Activated CD8-positive, alpha-beta memory T cell treated with anti-CD3 and anti-CD28 coated beads, Interleukin-2, amount 50 U/mL, for 4 hours (primary cell): ENCODE results near the gene HMCN2.

Experiments
- DNase-seq: peaks from one replicate; pipeline ENCODE4 v3.0.0-alpha.2; 2020

HMCN2 gene

GRCh38 chr9:130294664-130295063 lies 29.1 kb downstream of the HMCN2 start:
- no peak for DNase-seq

DNA sequence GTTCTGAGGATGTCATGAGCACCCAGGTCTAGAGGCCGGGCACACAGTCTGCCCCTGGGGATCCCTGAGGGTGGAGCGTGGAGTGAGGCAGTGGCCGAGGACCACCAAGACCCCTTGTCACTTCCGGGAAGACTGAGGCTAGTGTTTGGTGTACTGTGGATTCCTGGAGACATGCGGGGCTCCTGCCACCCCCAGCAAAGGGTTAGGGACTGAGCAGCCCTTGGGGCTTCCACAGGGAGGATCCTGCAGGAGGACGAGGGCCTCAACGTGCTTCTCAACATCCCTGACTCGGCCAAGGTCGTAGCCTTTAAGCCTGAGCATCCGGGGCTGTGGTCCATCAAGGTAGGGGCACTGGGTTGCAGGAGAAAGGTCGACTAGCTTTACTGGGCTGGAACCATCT lies 29.9 kb downstream of the HMCN2 start:
- no peak for DNase-seq

- no peak for DNase-seq
These were observed 30.6 kb downstream of the HMCN2 start for GRCh38 chr9:130295945-130296782.

DNA sequence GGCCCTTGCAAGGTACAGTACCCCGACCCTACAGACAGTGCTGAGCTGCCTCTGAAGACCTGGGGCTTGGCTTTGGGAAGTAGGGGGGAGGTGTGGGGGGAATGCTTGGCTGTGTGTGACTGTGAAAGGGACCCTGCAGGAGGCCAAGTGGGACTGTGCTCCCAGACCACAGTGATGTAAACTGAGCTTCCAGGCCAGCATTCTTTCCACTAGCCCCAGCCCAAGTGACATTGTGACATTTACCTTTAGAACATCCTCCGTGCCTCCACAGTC lies 31.2 kb downstream of the HMCN2 start:
- no peak for DNase-seq

- no peak for DNase-seq
These were observed 31.8 kb downstream of the HMCN2 start for GRCh38 chr9:130297371-130297770.

- DNase-seq: no peak
These were observed 33.2 kb downstream of the HMCN2 start for GRCh38 chr9:130298662-130299279.

GRCh38 chr9:130299785-130300615 lies 34.4 kb downstream of the HMCN2 start:
- DNase-seq: no peak

GRCh38 chr9:130300739-130301138 lies 35.2 kb downstream of the HMCN2 start:
- no peak for DNase-seq

DNA sequence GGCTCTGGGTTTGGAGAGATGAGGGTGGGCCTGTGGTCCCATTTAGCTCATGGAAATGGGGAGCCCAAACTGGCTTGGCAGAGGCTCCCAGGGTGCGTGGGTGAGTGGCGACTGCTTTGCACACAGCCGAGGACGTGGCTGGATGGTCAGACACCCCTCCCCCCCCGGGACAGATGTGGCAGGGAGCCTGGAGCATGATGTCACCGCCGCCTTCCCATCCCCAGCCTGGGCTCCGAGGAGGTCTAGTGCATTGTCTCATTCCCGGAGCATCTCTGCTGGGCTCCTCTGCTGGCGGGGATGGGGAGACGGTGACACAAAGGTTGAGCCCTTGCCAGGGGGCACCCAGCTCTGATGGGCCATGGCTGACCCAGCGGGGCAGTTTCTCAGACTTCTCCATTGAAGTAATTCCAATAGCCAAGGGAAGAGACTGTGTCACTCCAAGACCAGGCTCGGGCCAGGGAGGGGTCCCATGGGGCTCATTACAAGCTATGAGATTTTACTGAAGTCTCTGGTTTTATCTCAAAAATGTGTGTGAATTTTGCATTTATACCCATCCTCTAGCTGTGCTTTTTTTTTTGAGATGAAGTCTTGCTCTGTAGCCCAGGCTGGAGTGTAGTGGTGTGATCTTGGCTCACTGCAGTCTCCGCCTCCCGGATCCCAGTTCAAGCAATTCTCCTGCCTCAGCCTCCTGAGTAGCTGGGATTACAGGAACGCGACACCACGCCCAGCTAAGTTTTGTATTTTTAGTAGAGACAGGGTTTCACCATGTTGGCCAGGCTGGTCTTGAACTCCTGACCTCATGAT lies 36.1 kb downstream of the HMCN2 start:
- DNase-seq: no peak

DNA sequence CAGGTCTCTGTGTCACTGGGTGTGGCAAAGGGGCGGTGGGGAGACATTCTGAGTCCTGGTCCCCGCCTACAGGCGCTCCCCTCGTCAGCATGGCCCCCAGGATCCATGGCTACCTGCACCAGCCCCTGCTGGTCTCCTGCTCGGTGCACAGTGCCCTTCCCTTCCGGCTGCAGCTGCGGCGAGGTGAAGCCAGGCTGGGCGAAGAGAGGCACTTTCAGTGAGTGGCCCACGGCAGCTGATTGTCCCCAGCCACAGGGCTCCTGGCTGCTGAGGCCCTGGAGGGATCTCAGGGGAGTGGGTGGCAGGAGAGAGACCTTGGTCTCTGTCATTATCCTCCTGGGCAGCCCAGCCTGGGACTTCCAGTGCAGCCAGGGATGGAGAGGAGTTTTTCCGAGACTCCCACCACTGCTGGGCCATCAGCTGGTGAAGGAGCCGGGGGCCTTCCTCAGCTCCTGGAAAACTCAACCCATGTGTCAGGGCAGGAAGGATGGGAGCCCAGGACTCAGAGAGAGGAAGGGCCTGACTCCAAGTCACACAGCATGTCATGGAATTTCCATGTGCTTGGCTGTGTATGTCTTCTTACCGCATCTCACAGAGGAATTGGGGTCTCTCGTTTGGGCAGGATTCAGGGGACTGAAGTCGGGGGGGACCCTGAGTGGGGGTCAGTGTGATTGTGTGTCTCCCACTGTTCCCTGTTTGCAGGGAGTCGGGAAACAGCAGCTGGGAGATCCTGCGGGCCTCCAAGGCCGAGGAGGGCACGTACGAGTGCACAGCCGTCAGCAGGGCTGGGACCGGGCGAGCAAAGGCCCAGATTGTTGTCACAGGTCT lies 37.4 kb downstream of the HMCN2 start:
- DNase-seq: no peak

DNA sequence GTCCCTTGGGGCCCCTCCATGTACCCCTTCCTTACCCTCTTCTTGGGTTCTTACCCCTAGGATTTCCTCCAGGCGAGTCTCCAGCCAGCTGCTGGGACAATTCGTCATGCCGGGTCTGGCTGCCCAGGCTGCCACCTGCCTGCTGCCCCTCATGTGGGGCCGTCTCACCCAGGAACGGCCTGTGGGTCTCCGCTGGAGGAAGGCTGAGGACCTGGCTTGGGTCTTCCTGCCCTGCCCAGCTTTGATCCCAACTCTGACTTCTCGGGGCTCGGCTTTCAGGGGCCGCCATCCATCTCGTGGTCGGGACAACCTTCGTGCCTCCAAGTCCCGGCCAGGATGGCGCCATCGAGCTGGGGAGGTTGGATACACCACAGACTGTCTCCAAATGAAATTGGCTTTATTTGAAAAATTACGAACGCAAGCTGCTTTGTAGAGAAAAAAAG lies 38.1 kb downstream of the HMCN2 start:
- no peak for DNase-seq

- no peak for DNase-seq
These were observed 38.6 kb downstream of the HMCN2 start for GRCh38 chr9:130304116-130304515.

- no peak for DNase-seq
These were observed 39.1 kb downstream of the HMCN2 start for GRCh38 chr9:130304643-130305042.

- DNase-seq: no peak
These were observed 39.8 kb downstream of the HMCN2 start for GRCh38 chr9:130305381-130305780.

DNA sequence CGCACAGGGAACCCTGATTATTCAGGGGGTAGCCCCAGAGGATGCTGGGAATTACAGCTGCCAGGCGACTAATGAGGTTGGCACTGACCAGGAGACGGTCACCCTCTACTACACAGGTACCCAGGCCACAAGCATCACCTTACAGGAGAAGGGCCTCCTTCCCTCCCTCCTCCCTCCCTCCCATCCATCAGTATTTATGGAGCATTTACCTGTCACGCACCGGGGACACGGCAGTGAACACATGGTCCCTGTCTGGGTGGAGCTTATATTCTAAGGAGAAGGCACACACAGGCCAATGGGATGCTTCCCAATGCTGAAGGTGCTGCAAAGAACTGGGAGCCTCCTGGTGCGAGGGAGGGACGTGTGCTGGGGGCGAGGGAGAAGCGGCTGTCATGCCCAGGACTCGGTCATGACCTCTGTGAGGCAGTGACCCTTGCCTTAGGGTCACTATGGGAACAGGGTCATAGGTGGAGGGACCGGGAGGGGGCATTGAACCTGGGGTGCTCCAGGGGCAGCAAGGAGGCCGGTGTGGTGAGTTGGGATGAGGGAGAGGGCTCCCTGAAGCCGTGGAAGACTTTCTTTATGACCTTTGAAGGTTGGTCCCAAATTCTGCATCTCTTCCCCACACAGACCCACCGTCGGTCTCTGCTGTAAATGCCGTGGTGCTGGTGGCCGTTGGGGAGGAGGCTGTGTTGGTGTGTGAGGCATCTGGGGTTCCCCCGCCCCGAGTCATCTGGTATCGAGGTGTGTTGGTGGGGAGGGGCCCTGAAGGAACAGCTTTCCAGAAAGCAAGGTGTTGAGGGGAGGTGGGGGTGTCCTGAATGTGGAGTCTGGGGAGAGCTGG lies 41.5 kb downstream of the HMCN2 start:
- DNase-seq: no peak

- no peak for DNase-seq
These were observed 42.0 kb downstream of the HMCN2 start for GRCh38 chr9:130307667-130307943.

- no peak for DNase-seq
These were observed 42.6 kb downstream of the HMCN2 start for GRCh38 chr9:130308081-130308571.

DNA sequence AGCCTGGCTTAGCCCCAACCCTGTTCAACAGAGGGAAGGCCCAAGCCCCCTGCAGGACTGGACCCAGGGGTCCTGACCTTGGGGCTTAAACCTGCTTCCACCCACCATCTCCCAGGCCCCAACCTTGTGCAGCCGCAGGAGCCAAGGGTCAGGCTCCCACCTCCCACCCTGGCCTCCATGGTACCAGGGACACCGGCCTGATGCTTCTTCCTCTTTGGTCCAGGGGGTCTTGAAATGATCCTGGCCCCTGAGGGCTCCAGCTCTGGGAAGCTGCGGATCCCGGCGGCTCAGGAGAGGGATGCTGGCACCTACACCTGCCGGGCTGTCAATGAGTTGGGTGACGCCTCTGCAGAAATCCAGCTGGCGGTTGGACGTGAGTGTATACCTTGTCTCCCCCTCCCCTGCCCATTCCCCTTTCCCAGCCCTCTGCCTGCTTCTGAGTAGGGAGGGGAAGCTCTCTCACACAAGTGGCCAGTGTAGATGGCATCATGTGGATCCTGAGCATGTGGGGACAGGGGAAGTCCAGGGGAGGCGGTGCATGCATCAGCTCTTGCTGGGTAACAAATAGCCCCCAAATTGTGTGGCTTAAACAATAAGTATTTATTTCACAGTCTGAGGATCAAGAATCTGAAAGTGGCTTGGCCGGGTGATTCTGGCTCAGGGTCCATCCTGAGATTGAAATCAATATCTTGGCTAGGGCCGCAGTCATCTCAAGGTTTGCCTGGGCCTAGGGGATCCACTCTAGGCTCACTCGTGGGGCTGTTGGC lies 44.3 kb downstream of the HMCN2 start:
- DNase-seq: no peak

- DNase-seq: no peak
These were observed 44.9 kb downstream of the HMCN2 start for GRCh38 chr9:130310456-130310855.

DNA sequence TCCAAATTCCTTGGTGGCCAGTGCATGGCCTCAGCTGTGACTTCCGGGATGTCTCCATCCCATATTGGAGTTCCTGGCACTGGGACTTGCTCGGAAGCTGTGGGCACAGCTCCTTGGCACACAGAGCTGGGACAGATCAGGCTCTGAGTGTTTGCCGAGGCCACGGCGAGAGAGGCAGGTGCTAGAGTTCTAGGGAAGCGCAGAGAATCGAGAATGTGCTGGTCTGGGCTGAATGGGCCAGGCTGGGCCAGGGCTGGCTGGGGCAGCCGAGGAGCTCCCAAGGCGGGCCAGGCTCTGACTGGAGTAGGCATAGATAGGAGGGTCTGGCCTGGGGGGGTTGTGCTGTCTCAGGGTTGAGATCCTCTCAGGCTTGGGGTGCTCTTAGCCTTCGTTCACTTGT lies 45.4 kb downstream of the HMCN2 start:
- DNase-seq: no peak
